Measurements from ENCODE around the gene GBP2. TPM values are rescaled to one million over a fixed set of nuclear protein-coding genes. Genes with fewer than 3 reads are reported as not detected.

Gene GBP2
- total RNA-seq, 1 donor from 2014 or later = 82.1 TPM

DNA sequence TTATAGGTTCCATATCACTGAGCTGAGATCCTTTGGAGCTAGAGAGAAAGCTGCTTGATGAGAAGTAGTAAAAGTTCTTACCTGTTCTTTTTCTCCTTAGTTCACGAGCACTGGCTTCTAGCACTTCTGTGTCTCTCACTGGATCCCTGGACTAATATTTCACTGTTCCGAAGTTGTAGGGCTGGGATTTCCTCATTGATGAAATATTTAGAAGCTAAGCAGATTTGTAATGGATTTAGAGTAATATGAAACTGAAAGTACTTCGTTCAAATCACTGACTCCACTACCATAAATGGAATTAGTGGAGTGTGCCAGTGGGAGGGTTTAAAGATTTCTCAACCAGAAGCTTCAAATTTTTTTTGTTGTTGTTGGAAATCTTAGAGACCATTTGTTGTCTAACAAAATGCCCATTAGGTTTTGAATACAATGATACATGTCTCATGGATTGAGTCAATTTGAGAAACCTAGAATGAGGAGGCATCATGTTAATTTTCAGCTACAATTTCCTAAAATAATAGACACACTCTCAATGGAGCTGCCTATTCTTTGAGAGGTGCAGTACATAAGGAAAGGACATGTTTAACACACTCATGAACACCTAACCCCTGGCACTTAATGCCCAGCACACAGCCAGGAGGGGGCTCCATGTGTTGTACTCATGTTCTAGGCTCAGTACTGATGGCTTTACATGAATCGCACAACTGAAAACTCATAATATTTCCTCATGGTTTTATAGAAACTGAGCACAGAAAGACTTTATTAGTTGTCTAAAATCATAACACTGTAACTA is 60.6 kb downstream of the GBP2 start, which contains the start of gene GBP1:
TSS of gene GBP1 (minus strand) at position 130 of the 790 bp plus-strand sequence. CDS start 1,974 bp downstream, outside the sequence.
- peak; percentile 98 for DNase-seq (ENCODE audit: low read depth)

DNA sequence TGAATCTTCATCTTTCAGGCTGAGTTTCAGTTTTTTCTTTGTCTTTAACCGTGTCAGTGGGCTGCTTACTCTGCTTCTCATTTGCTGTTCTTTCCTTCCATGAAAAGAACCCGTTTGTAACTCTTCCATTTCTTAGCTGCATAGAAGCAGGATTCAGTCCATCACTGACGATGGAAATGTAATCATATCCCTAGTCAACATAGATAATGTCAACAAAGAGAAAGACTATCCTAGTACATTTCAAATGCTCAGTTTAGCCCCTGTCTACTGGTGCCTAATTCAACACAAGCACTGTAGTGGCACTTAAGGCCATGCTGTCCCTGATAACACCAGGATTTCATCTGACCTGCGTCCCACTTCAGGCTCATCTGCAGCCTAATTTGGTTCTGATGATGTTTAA is 61.3 kb downstream of the GBP2 start:
- no peak for DNase-seq (ENCODE audit: low read depth)

DNA sequence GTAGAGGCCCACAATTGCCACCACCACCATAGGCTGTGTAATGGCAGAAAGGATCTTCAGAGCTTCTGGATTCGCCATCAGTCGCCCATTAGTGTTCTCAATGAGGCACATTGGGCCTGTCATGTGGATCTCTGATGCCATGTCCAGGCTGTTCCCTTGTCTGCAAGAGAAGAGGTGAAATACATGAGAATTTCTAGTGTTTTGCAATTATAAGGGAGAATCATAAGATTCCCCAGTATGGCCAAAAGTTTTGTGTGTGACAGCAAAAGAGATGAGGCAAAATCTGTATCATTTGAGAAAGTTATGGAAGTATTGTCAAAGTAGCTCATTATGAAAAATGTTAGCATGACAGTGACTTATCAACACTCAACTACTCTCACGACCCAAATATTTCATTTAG is 62.8 kb downstream of the GBP2 start:
- no peak for DNase-seq (ENCODE audit: low read depth)

DNA sequence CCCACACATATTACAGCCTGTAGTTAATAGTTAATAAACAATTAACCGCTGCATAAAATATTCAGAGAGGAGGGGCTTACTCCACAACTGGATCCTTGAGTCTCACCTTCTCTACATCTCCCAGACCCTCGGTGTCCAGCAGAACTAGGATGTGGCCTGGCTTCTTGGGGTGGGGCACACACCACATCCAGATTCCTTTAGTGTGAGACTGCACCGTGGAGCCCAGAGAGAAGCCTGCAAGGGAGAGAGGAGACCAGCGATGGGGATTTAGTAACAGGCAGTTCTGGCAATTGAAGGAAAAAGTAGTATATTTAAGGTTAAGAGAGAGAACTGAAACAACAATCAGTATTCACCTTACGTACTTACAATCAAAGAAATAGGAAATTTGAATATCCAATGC is 65.8 kb downstream of the GBP2 start:
- no peak for DNase-seq (ENCODE audit: low read depth)

Other genes starting within 250 kb of the GBP2 start
- 60.2 and 68.6 TPM in 2 replicates for gene GTF2B, start 234.5 kb downstream of the GBP2 start, total RNA-seq
- 31.0 and 54.4 TPM in 2 replicates for gene KYAT3, start 133.5 kb downstream of the GBP2 start, total RNA-seq
- gene RBMXL1, start 133.5 kb downstream of the GBP2 start, total RNA-seq = 12.5 and 16.2 TPM in 2 replicates
- gene GBP3, start 103.2 kb downstream of the GBP2 start, total RNA-seq = 59.4 and 69.1 TPM in 2 replicates
- gene GBP1, start 60.9 kb downstream of the GBP2 start, total RNA-seq = 37.7 and 50.0 TPM in 2 replicates
- not detected in 2 replicates for gene GBP7, start 49.9 kb upstream of the GBP2 start, total RNA-seq
- 0.55 and 1.7 TPM in 2 replicates for gene GBP4, start 72.8 kb upstream of the GBP2 start, total RNA-seq
- 0.05 and 0.17 TPM in 2 replicates for gene GBP5, start 146.7 kb upstream of the GBP2 start, total RNA-seq
- under 0.01 and 4.7 TPM in 2 replicates for gene GBP6, start 237.9 kb upstream of the GBP2 start, total RNA-seq